GM23338 (cell line): Measurements from ENCODE around the gene KLC1. TPM values are rescaled to one million over a fixed set of nuclear protein-coding genes. Genes with fewer than 3 reads are reported as not detected.

Experiments
- ATAC-seq: fragments of 200-7000 bp; cut with Tn5 transposase; 3 replicates; pipeline ENCODE4 v1.9.1; 2020
- DNase-seq: peaks from one replicate; pipeline ENCODE4 v3.0.0-alpha.2; 2015; ENCODE audit warnings: low spot score
- H2AFZ ChIP-seq: fragments of 200-600 bp; sonication (generic); 2 replicates; pipeline ENCODE4 v1.8.0; 2016; ENCODE audit warnings: antibody characterized with exemption, mild to moderate bottlenecking, moderate library complexity
- H3F3A ChIP-seq: fragments of 200-600 bp; sonication (generic); replicated peaks from 2 replicates; pipeline ENCODE4 v1.8.0; 2017; ENCODE audit warnings: antibody characterized with exemption, mixed run types, low read depth
- H3K27ac ChIP-seq: fragments of 200-600 bp; sonication (generic); 2 replicates; pipeline ENCODE4 v1.6.1; 2016; ENCODE audit warnings: low read depth
- H3K27me3 ChIP-seq: fragments of 200-600 bp; sonication (generic); 2 replicates; pipeline ENCODE4 v1.8.0; 2016; ENCODE audit warnings: mild to moderate bottlenecking, mixed run types, moderate library complexity; ENCODE audit not compliant: insufficient read depth
- H3K36me3 ChIP-seq: fragments of 200-600 bp; sonication (generic); 2 replicates; pipeline ENCODE4 v1.8.0; 2016; ENCODE audit warnings: mild to moderate bottlenecking; ENCODE audit not compliant: insufficient read depth
- H3K4me1 ChIP-seq: fragments of 200-600 bp; sonication (generic); 2 replicates; pipeline ENCODE4 v1.8.0; 2016; ENCODE audit warnings: mild to moderate bottlenecking, moderate library complexity; ENCODE audit not compliant: insufficient read depth
- H3K4me2 ChIP-seq: fragments of 200-600 bp; sonication (generic); 2 replicates; pipeline ENCODE4 v1.7.1; 2017; ENCODE audit warnings: mixed run types
- H3K4me3 ChIP-seq: fragments of 200-600 bp; sonication (generic); 2 replicates; pipeline ENCODE4 v1.6.1; 2016; ENCODE audit warnings: mixed run types
- H3K79me2 ChIP-seq: fragments of 200-600 bp; sonication (generic); replicated peaks from 2 replicates; pipeline ENCODE4 v1.8.0; 2017; ENCODE audit warnings: mild to moderate bottlenecking; ENCODE audit not compliant: insufficient read depth
- H3K9me2 ChIP-seq: fragments of 200-600 bp; sonication (generic); 2 replicates; pipeline ENCODE4 v1.8.0; 2017; ENCODE audit not compliant: insufficient read depth
- H4K20me1 ChIP-seq: fragments of 200-600 bp; sonication (generic); replicated peaks from 2 replicates; pipeline ENCODE4 v1.8.0; 2017; ENCODE audit warnings: mild to moderate bottlenecking; ENCODE audit not compliant: insufficient read depth
- H3K27ac Mint-ChIP-seq: 2 replicates; pipeline ENCODE4 v1.8.0; 2020; ENCODE audit warnings: inconsistent platforms, mild to moderate bottlenecking, moderate library complexity, mixed read lengths
- H3K27me3 Mint-ChIP-seq: 3 replicates; pipeline ENCODE4 v1.8.0; 2022; ENCODE audit warnings: low read depth, mild to moderate bottlenecking, moderate library complexity, mixed read lengths, inconsistent platforms; ENCODE audit not compliant: insufficient read depth, poor library complexity
- H3K36me3 Mint-ChIP-seq: 3 replicates; pipeline ENCODE4 v1.8.0; 2021; ENCODE audit warnings: low read depth, mild to moderate bottlenecking, inconsistent platforms, moderate library complexity, mixed read lengths
- H3K4me1 Mint-ChIP-seq: 3 replicates; pipeline ENCODE4 v1.8.0; 2020; ENCODE audit warnings: mild to moderate bottlenecking, inconsistent platforms, mixed read lengths
- H3K4me3 Mint-ChIP-seq: 3 replicates; pipeline ENCODE4 v1.8.0; 2021; ENCODE audit warnings: moderate library complexity, mild to moderate bottlenecking, inconsistent platforms, mixed read lengths
- H3K9me3 Mint-ChIP-seq: 3 replicates; pipeline ENCODE4 v1.8.0; 2020; ENCODE audit warnings: moderate library complexity, mild to moderate bottlenecking, inconsistent platforms, mixed read lengths
- CREB1 ChIP-seq: fragments of 250-450 bp; sonication (Bioruptor Pico); IDR thresholded peaks from 2 replicates; pipeline ENCODE4 v1.5.0; 2020; ENCODE audit warnings: low read depth, mild to moderate bottlenecking, moderate library complexity
- ETS1 ChIP-seq: IDR thresholded peaks from 2 replicates; pipeline ENCODE4 v1.6.1; 2016; ENCODE audit warnings: antibody characterized with exemption
- EZH2 ChIP-seq: fragments of 200-600 bp; sonication (generic); IDR thresholded peaks from one replicate; pipeline ENCODE4 v1.8.0; 2017; ENCODE audit warnings: antibody characterized with exemption, mild to moderate bottlenecking, low read depth; ENCODE audit not compliant: unreplicated experiment
- EZH2phosphoT487 ChIP-seq: fragments of 200-600 bp; sonication (generic); IDR thresholded peaks from one replicate; pipeline ENCODE4 v1.8.1; 2018; ENCODE audit warnings: antibody characterized with exemption; ENCODE audit not compliant: unreplicated experiment
- JUNB ChIP-seq: IDR thresholded peaks from one replicate; pipeline ENCODE4 v1.6.1; 2016; ENCODE audit warnings: antibody characterized with exemption; ENCODE audit not compliant: unreplicated experiment
- NANOG ChIP-seq: IDR thresholded peaks from 2 replicates; pipeline ENCODE4 v1.6.1; 2016; ENCODE audit warnings: antibody characterized with exemption, borderline replicate concordance
- REST ChIP-seq: IDR thresholded peaks from one replicate; pipeline ENCODE4 v1.6.1; 2018; ENCODE audit warnings: antibody characterized with exemption; ENCODE audit not compliant: unreplicated experiment
- STAT1 ChIP-seq: IDR thresholded peaks from one replicate; pipeline ENCODE4 v1.6.1; 2016; ENCODE audit warnings: antibody characterized with exemption; ENCODE audit not compliant: unreplicated experiment
- ZNF331 ChIP-seq: fragments of 250-450 bp; sonication (Bioruptor Pico); IDR thresholded peaks from 2 replicates; pipeline ENCODE4 v1.5.0; 2020; ENCODE audit warnings: low read depth, mild to moderate bottlenecking, moderate library complexity
- ZNF462 ChIP-seq: fragments of 250-450 bp; sonication (Bioruptor Pico); IDR thresholded peaks from 2 replicates; pipeline ENCODE4 v1.5.0; 2020; ENCODE audit warnings: mild to moderate bottlenecking, moderate library complexity
- polyA plus RNA-seq: library from polyadenylated mRNA; unstranded; fragments of >200 nt; fragmentation: Nextera tagmentation; extraction: Ambion mirVana; gene quantifications from 2 replicates; pipeline ENCODE4 v1.2.1, GENCODE V29; 2016
- total RNA-seq: library from RNA; depleted of rRNA; stranded (reverse); fragments of >200 nt; shearing (Covaris generic); gene quantifications from 2 replicates; pipeline ENCODE4 v1.2.3, GENCODE V29; 2014
- TF ChIP-seq, protein P1 (sequence below), 2 experiments: fragments of 200-600 bp in 1 of 2; sonication (generic) in 1 of 2; conservative IDR thresholded peaks; 2 replicates each; pipeline versions ENCODE4 v1.5.1 to v1.6.1; 2016 to 2017; ENCODE audit warnings: antibody characterized with exemption in 2 of 2, low read depth in 2 of 2, mild to moderate bottlenecking in 2 of 2, moderate library complexity in 1 of 2

KLC1 gene
- total and polyA plus RNA-seq, 2 experiments from 2014 or later = 165 to 308 TPM

GRCh38 chr14:103604620-103605019, 24.4 kb upstream of the KLC1 start (continued):
- TF ChIP-seq ETS1 (no peak), EZH2phosphoT487 (no peak), EZH2 (no peak), ZNF331 (CRISPR knock-in tag) (no peak), STAT1 (no peak), JUNB (no peak)

DNA sequence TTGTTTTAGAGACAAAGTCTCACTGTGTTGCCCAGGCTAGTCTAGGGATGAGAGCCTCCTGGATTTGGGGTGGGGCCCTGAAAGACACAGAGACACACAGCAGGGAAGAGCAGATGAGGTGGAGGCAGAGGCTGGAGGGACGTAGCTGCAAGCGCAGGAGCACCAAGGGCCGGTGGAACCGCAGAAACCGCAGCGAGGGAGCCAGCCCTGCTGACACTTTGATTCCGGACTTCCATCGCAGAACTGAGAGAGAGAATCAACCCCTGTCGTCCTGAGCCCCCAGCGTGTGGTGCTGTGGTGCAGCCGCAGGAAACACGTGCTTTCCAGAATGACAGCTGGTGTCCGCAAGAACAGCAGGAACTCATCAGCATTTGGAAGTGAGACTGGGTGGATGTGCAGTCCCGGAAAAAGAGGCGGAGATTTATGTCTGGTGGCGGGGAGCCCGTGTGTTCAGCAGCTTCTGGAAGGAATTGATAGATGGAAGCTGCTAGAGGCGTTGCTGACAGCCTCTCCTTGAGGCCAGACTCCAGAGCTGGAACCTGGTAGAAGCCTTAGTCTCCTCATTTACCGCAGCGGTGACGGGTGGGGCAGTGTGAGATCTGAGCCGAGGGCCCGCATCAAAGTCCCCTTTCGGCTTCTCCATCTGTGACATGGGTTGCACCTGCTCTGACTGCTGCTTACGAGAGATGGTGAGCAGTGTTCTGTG, 21.9 kb upstream of the KLC1 start:
- H3K27ac Mint-ChIP-seq = no peak overlapping the region
- no peak overlapping the region for H3K4me3 Mint-ChIP-seq
- ATAC-seq (peak; percentile 76), DNase-seq (peak; percentile 65)
- Histone ChIP-seq H3K4me1 (peaks cover 3% of the 10 kb centered on the region; the same call in 1 of the 2 replicates), H4K20me1 (no peaks in the 10 kb centered on the region), H3K4me3 (no peak overlapping the region), H3K9me2 (no peaks in the 10 kb centered on the region), H3K36me3 (no peaks in the 10 kb centered on the region), H3K27ac (no peak overlapping the region), H3F3A (0 out of 2 replicates have a peak, but pooled peaks cover 3% of the 10 kb centered on the region), H2AFZ (no peak overlapping the region), H3K79me2 (no peaks in the 10 kb centered on the region), H3K27me3 (no peaks in the 10 kb centered on the region), H3K4me2 (peak overlapping the region; percentile 51; the same call in 1 of the 2 replicates)
- H3K36me3 Mint-ChIP-seq = peaks cover 18% of the 10 kb centered on the region
- peaks cover 30% of the 10 kb centered on the region for H3K9me3 Mint-ChIP-seq
- H3K4me1 Mint-ChIP-seq = peaks cover 14% of the 10 kb centered on the region
- H3K27me3 Mint-ChIP-seq = peaks cover 19% of the 10 kb centered on the region
- TF ChIP-seq REST = no peak
- no peak for TF ChIP-seq ZNF462
- TF ChIP-seq CREB1 = no peak
- TF ChIP-seq, protein P1, sequence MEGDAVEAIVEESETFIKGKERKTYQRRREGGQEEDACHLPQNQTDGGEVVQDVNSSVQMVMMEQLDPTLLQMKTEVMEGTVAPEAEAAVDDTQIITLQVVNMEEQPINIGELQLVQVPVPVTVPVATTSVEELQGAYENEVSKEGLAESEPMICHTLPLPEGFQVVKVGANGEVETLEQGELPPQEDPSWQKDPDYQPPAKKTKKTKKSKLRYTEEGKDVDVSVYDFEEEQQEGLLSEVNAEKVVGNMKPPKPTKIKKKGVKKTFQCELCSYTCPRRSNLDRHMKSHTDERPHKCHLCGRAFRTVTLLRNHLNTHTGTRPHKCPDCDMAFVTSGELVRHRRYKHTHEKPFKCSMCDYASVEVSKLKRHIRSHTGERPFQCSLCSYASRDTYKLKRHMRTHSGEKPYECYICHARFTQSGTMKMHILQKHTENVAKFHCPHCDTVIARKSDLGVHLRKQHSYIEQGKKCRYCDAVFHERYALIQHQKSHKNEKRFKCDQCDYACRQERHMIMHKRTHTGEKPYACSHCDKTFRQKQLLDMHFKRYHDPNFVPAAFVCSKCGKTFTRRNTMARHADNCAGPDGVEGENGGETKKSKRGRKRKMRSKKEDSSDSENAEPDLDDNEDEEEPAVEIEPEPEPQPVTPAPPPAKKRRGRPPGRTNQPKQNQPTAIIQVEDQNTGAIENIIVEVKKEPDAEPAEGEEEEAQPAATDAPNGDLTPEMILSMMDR (conservative IDR thresholded peaks at IDR 0.05; ENCODE audit: low read depth in 2 of 2) = peak in 1 of 2 experiments; percentile 51; a peak in 2 of 4 replicates
- no peak for TF ChIP-seq NANOG
- TF ChIP-seq EZH2 = no peak
